WTC11 (cell line): Measurements from ENCODE around the gene KLK2. TPM values are rescaled to one million over a fixed set of nuclear protein-coding genes. Genes with fewer than 3 reads are reported as not detected.
A peak's percentile ranks its signal among the peaks of the same experiment; 100 is the strongest.

Source experiments
- ATAC-seq: fragments of 200-7000 bp; cut with Tn5 transposase; 2 replicates; pipeline ENCODE4 v1.10.0; 2021; ENCODE audit warnings: mild to moderate bottlenecking, moderate library complexity
- CTCF ChIA-PET: fragments of 300-600 bp; sonication (Branson Sonifier 250); formaldehyde crosslinking; loops from one replicate; lab custom pipeline; 2021; ENCODE audit warnings: antibody characterized with exemption; lab: Charles Lee
- POLR2A ChIA-PET: fragments of 350-600 bp; sonication (Branson Sonifier 250); formaldehyde crosslinking; loops from one replicate; lab custom pipeline; 2021; ENCODE audit warnings: antibody characterized with exemption; lab: Charles Lee
- DNase-seq: peaks from one replicate; pipeline ENCODE4 v3.0.0; 2021; ENCODE audit warnings: low spot score
- H3K27ac Mint-ChIP-seq: 2 replicates; pipeline ENCODE4 v1.8.0; 2021; ENCODE audit warnings: mixed read lengths
- H3K27me3 Mint-ChIP-seq: 2 replicates; pipeline ENCODE4 v1.8.0; 2021; ENCODE audit warnings: low read depth, mild to moderate bottlenecking, moderate library complexity, mixed read lengths
- H3K36me3 Mint-ChIP-seq: 2 replicates; pipeline ENCODE4 v1.8.0; 2021; ENCODE audit warnings: mixed read lengths
- H3K4me1 Mint-ChIP-seq: 2 replicates; pipeline ENCODE4 v1.8.0; 2022; ENCODE audit warnings: mixed read lengths
- H3K4me3 Mint-ChIP-seq: 2 replicates; pipeline ENCODE4 v1.8.0; 2021; ENCODE audit warnings: mild to moderate bottlenecking, moderate library complexity, mixed read lengths
- H3K9me3 Mint-ChIP-seq: 2 replicates; pipeline ENCODE4 v1.8.0; 2021; ENCODE audit warnings: mixed read lengths
- ARID4B ChIP-seq: sonication (generic); formaldehyde crosslinking; IDR thresholded peaks from 2 replicates; pipeline ENCODE4 v1.8.0; 2023; ENCODE audit warnings: missing genetic modification reagents, mild to moderate bottlenecking, borderline replicate concordance
- ATF1 ChIP-seq: sonication (generic); formaldehyde crosslinking; IDR thresholded peaks from 2 replicates; pipeline ENCODE4 v1.8.1; 2023; ENCODE audit warnings: mild to moderate bottlenecking, moderate library complexity, missing genetic modification reagents
- FOXP4 ChIP-seq: sonication (generic); formaldehyde crosslinking; IDR thresholded peaks from 2 replicates; pipeline ENCODE4 v1.8.0; 2022; ENCODE audit warnings: mild to moderate bottlenecking, missing genetic modification reagents
- IRF2 ChIP-seq: sonication (generic); formaldehyde crosslinking; IDR thresholded peaks from 2 replicates; pipeline ENCODE4 v1.8.0; 2022; ENCODE audit warnings: low read depth, missing genetic modification reagents, borderline replicate concordance
- NR3C1 ChIP-seq: sonication (generic); formaldehyde crosslinking; conservative IDR thresholded peaks from 2 replicates; pipeline ENCODE4 v1.8.1; 2023; ENCODE audit warnings: low read depth, mild to moderate bottlenecking, missing genetic modification reagents
- ZNF263 ChIP-seq: sonication (generic); formaldehyde crosslinking; IDR thresholded peaks from 2 replicates; pipeline ENCODE4 v1.8.1; 2022; ENCODE audit warnings: low read depth, mild to moderate bottlenecking, moderate library complexity, missing genetic modification reagents
- ZNF396 ChIP-seq: fragments of 250-450 bp; sonication (Bioruptor Pico); IDR thresholded peaks from 2 replicates; pipeline ENCODE4 v1.8.0; 2021; ENCODE audit warnings: mild to moderate bottlenecking, moderate library complexity, borderline replicate concordance
- ZNF416 ChIP-seq: fragments of 250-450 bp; sonication (Bioruptor Pico); IDR thresholded peaks from 2 replicates; pipeline ENCODE4 v1.9.0; 2021; ENCODE audit warnings: mild to moderate bottlenecking, inconsistent platforms
- ZNF423 ChIP-seq: fragments of 250-450 bp; sonication (Bioruptor Pico); IDR thresholded peaks from 2 replicates; pipeline ENCODE4 v2.1.2; 2022; ENCODE audit warnings: mild to moderate bottlenecking, moderate library complexity
- total RNA-seq: library from RNA; stranded (reverse); gene quantifications from 3 replicates; pipeline ENCODE4 v1.2.3, GENCODE V29; 2021
- TF ChIP-seq, protein P1 (sequence below): sonication (generic); formaldehyde crosslinking; IDR thresholded peaks from 2 replicates; pipeline ENCODE4 v1.8.0; 2022; ENCODE audit warnings: missing genetic modification reagents
- TF ChIP-seq, protein P2 (sequence below): sonication (generic); formaldehyde crosslinking; IDR thresholded peaks from 2 replicates; pipeline ENCODE4 v1.8.1; 2023; ENCODE audit warnings: mild to moderate bottlenecking, moderate library complexity, missing genetic modification reagents

Gene KLK2
- total RNA-seq, 1 experiment from 2014 or later = not detected

- TF ChIP-seq FOXP4 (CRISPR knock-in tag) = no peak
- no peak for TF ChIP-seq ZNF423 (CRISPR knock-in tag)
- TF ChIP-seq ARID4B = no peak
These were observed 35.9 kb upstream of the KLK2 start (continued) for GRCh38 chr19:50837300-50837699.

DNA sequence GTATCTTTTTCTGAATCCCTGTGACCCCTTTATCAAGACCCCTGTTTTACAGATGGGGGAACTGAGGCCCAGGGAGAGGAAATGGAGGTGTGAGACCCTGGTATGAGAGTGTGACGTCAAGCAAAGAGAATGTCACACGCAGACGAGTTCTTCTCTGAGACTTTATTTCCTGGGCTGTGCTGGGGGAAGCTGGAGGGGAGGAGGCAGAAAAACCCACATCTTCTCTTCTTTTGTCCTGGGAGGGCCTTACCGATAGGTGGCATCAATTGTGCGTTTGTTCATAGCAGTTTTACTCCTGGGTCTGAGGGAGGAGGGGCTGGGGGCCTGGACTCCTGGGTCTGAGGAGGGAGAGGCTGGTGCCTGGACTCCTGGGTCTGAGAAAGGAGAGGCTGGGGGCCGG, 35.0 kb upstream of the KLK2 start:
- POLR2A ChIA-PET = no interaction called here
- Mint-ChIP-seq H3K4me3 (no peak overlapping the region), H3K9me3 (peaks cover 1% of the 10 kb centered on the region; the same call in 1 of the 2 replicates), H3K27me3 (peaks cover 78% of the 10 kb centered on the region), H3K36me3 (no peaks in the 10 kb centered on the region), H3K4me1 (peaks cover 18% of the 10 kb centered on the region), H3K27ac (no peak overlapping the region)
- DNase-seq = no peak
- peak; percentile 26 for ATAC-seq
- CTCF ChIA-PET = interaction anchor here (0.6 to 2.9 kb wide), 5 partner anchors 17 to 230 kb away, joined by 3 to 16 read pairs (median 4); no protein-coding TSS in a partner anchor
- TF ChIP-seq ZNF263 (CRISPR knock-in tag) (no peak), ATF1 (CRISPR knock-in tag) (no peak), ZNF396 (CRISPR knock-in tag) (no peak), NR3C1 (CRISPR knock-in tag) (no peak), ZNF423 (CRISPR knock-in tag) (no peak), ZNF416 (CRISPR knock-in tag) (no peak), IRF2 (CRISPR knock-in tag) (no peak)
- TF ChIP-seq, protein P1, sequence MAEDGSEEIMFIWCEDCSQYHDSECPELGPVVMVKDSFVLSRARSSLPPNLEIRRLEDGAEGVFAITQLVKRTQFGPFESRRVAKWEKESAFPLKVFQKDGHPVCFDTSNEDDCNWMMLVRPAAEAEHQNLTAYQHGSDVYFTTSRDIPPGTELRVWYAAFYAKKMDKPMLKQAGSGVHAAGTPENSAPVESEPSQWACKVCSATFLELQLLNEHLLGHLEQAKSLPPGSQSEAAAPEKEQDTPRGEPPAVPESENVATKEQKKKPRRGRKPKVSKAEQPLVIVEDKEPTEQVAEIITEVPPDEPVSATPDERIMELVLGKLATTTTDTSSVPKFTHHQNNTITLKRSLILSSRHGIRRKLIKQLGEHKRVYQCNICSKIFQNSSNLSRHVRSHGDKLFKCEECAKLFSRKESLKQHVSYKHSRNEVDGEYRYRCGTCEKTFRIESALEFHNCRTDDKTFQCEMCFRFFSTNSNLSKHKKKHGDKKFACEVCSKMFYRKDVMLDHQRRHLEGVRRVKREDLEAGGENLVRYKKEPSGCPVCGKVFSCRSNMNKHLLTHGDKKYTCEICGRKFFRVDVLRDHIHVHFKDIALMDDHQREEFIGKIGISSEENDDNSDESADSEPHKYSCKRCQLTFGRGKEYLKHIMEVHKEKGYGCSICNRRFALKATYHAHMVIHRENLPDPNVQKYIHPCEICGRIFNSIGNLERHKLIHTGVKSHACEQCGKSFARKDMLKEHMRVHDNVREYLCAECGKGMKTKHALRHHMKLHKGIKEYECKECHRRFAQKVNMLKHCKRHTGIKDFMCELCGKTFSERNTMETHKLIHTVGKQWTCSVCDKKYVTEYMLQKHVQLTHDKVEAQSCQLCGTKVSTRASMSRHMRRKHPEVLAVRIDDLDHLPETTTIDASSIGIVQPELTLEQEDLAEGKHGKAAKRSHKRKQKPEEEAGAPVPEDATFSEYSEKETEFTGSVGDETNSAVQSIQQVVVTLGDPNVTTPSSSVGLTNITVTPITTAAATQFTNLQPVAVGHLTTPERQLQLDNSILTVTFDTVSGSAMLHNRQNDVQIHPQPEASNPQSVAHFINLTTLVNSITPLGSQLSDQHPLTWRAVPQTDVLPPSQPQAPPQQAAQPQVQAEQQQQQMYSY (CRISPR knock-in tag) = no peak
- TF ChIP-seq, protein P2, sequence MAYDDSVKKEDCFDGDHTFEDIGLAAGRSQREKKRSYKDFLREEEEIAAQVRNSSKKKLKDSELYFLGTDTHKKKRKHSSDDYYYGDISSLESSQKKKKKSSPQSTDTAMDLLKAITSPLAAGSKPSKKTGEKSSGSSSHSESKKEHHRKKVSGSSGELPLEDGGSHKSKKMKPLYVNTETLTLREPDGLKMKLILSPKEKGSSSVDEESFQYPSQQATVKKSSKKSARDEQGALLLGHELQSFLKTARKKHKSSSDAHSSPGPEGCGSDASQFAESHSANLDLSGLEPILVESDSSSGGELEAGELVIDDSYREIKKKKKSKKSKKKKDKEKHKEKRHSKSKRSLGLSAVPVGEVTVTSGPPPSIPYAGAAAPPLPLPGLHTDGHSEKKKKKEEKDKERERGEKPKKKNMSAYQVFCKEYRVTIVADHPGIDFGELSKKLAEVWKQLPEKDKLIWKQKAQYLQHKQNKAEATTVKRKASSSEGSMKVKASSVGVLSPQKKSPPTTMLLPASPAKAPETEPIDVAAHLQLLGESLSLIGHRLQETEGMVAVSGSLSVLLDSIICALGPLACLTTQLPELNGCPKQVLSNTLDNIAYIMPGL (CRISPR knock-in tag) = no peak
- TF ChIP-seq, all 79 proteins: peak for 0
